Esophagus muscularis mucosa (tissue), 4 donors: Measurements from ENCODE around the gene PAXX. TPM values are rescaled to one million over a fixed set of nuclear protein-coding genes. Genes with fewer than 3 reads are reported as not detected.

Source experiments
- DNase-seq: peaks from one replicate; pipeline ENCODE4 v3.0.0-alpha.2; 2017; ENCODE audit errors: extremely low spot score
- H3K27ac ChIP-seq, 4 donors: fragments of 200-600 bp; sonication (generic); replicated peaks in 1 of 4; 1 replicate in 3 of 4; 2 replicates in 1 of 4; pipeline ENCODE4 v1.5.1; 2016 to 2019; ENCODE audit warnings: mild to moderate bottlenecking in 1 of 4
- H3K27me3 ChIP-seq, 4 donors: fragments of 200-600 bp; sonication (generic); one replicate each; pipeline versions ENCODE4 v1.5.1 to v1.6.0; 2016 to 2019
- H3K36me3 ChIP-seq, 4 donors: fragments of 200-600 bp; sonication (generic); one replicate each; pipeline ENCODE4 v1.5.1; 2016 to 2019
- H3K4me1 ChIP-seq, 4 donors: fragments of 200-600 bp; sonication (generic); one replicate each; pipeline ENCODE4 v1.5.1; 2016 to 2019
- H3K4me3 ChIP-seq, 4 donors: fragments of 200-600 bp; sonication (generic); 1 replicate in 2 of 4; 2 replicates in 2 of 4; pipeline ENCODE4 v1.5.1; 2016 to 2019; ENCODE audit warnings: mild to moderate bottlenecking in 4 of 4, moderate library complexity in 1 of 4
- H3K9me3 ChIP-seq, 4 donors: fragments of 200-600 bp; sonication (generic); 1 replicate in 3 of 4; 2 replicates in 1 of 4; pipeline ENCODE4 v1.5.1; 2016 to 2019
- CTCF ChIP-seq, 3 experiments: fragments of 200-600 bp in 2 of 3; fragments of 450-650 bp in 1 of 3; sonication (generic) in 2 of 3; IDR thresholded peaks; one replicate each; pipeline ENCODE4 v1.5.1; 2017 to 2019; ENCODE audit warnings: antibody characterized with exemption in 3 of 3, mild to moderate bottlenecking in 2 of 3, moderate library complexity in 1 of 3
- EP300 ChIP-seq: sonication (generic); formaldehyde crosslinking; IDR thresholded peaks from one replicate; pipeline ENCODE4 v1.6.1; 2017; ENCODE audit warnings: antibody characterized with exemption
- POLR2A ChIP-seq: fragments of 450-650 bp; IDR thresholded peaks from one replicate; pipeline ENCODE4 v1.6.1; 2017; ENCODE audit warnings: antibody characterized with exemption, moderate library complexity, mild to moderate bottlenecking, low read depth
- POLR2AphosphoS5 ChIP-seq, 2 donors: sonication (generic); formaldehyde crosslinking; IDR thresholded peaks; one replicate each; pipeline ENCODE4 v1.6.1; 2017; ENCODE audit warnings: antibody characterized with exemption in 2 of 2
- WGBS: methylation state at CpG from one replicate; pipeline ENCODE4 v1.1.5; 2018; 5-methylcytosine and 5-hydroxymethylcytosine counted together
- intact Hi-C: fragments of 100-400 bp; cut with DNase I; formaldehyde crosslinking; loops from one replicate; pipeline ENCODE4 v1.15.1; 2023
- total RNA-seq, 4 donors: library from RNA; depleted of rRNA; stranded (reverse); fragments of >200 nt; gene quantifications; one replicate each; pipeline versions ENCODE4 v1.1.0 to v1.2.1, GENCODE V29; 2016

Gene PAXX
- total RNA-seq, 4 donors from 2014 or later = 28.8 to 39.9 (median 37.8) TPM

DNA sequence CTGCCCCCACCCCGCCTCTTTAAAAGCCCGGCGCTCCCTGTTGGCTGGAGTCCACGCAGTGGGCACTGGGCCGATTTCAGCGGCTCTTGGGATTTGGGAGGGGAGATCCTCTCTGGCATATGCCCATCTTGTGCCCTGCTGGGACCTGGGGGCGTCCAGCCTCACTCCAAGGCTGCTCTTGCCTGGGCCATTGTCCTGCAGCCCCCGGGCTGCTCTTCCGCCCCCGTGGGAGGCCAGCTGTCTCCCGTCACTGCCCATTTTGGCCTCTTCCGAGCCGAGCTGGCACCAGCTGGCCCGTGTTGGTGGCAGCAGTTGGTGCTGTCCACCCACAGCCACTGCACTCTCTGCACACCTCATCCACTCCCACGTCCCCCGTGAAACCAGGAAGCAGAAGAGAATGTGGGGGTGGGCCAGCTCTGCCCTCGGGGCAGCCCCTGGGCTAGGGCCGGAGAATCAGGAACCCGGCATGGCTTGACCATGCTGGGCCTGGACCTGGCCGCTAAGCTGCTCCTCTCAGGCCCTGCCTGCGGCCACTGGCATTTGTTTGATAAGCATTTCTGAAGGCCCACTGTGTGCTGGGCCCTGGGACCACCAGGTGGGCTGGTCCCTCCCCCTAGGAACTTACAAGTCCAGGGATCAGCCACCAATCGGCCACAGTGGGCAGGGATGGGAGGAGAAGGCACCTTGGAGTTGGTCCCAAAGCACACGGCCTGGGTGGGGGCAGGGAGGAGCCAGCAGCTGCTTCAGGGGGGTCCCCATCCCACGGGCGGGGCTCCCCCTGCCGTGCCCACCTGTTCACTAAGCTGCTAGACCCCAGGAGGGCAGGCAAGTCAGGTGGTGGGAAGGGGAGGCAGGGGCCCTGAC is 45.0 kb upstream of the PAXX start:
- WGBS = 59% methylated on average over 25 of the region's 26 CpGs
- Histone ChIP-seq H3K4me3 (no peak overlapping the region), H3K27ac (no peak overlapping the region), H3K9me3 (no peaks in the 10 kb centered on the region), H3K27me3 (peaks cover 0 to 3% (median 0%) of the 10 kb centered on the region in 4 donors), H3K4me1 (peaks cover 44 to 59% (median 51%) of the 10 kb centered on the region in 4 donors), H3K36me3 (peaks cover 9 to 10% (median 10%) of the 10 kb centered on the region in 4 donors)
- DNase-seq = no peak
- intact Hi-C loops = loop anchor here (5.0 kb wide), 2 partner anchors 45 to 90 kb away; partner anchors contain the start of gene PAXX
- TF ChIP-seq POLR2AphosphoS5 (IDR thresholded peaks at IDR 0.05) (no peak), CTCF (IDR thresholded peaks at IDR 0.05) (no peak), POLR2A (no peak), EP300 (no peak)

- Histone ChIP-seq H3K36me3 (peaks cover 2 to 3% (median 2%) of the 10 kb centered on the region in 4 donors), H3K9me3 (no peaks in the 10 kb centered on the region), H3K27ac (no peak overlapping the region), H3K4me1 (peaks cover 36 to 52% (median 43%) of the 10 kb centered on the region in 4 donors), H3K4me3 (no peak overlapping the region), H3K27me3 (peaks cover 0 to 3% (median 0%) of the 10 kb centered on the region in 4 donors)
- no peak for DNase-seq
- intact Hi-C loops = loop anchor here (5.0 kb wide), 2 partner anchors 44 to 89 kb away; partner anchors contain the start of gene PAXX
- TF ChIP-seq POLR2AphosphoS5 (IDR thresholded peaks at IDR 0.05) (no peak), POLR2A (no peak), EP300 (no peak), CTCF (IDR thresholded peaks at IDR 0.05) (peak; percentile 21 to 39 (median 27))
- 66% methylated on average over 10 of the region's 15 CpGs for WGBS
These were observed 44.2 kb upstream of the PAXX start for GRCh38 chr9:136947955-136948510.

DNA sequence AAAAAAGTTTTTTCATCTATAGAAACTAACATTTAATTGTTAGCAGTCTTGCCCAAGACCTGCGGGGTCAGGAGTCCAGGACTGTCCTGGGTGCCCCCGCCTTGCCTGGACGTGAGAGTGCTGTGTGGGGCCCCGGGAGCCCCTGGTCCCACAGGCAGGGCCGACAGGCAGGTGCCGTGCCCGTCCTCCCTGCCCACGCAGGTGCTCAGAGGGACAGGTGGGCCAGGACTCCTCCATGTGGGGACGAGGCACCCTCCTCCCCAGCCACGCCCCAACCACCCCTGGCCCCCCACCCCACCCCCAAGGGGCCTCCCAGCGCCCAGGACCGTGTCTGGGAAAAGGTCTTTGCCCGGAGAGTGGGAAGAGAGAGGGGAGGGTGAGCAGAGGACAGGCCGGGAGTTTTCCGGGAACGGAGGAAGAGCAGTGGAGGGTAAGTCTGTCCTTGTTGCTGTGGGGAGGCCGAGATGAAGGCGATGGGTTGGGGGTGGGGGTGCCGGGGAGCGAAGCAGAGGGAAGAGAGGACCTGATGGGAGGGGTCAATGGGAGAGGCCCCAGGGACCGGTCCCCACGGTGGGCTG is 42.9 kb upstream of the PAXX start:
- intact Hi-C loops = loop anchor here (5.0 kb wide), 2 partner anchors 43 to 88 kb away; partner anchors contain the start of gene PAXX
- no peak for DNase-seq
- Histone ChIP-seq H3K27ac (peak overlapping the region; percentile 86 to 92 (median 90)), H3K36me3 (no peaks in the 10 kb centered on the region), H3K4me1 (peaks cover 30 to 44% (median 35%) of the 10 kb centered on the region in 4 donors), H3K9me3 (no peaks in the 10 kb centered on the region), H3K27me3 (no peaks in the 10 kb centered on the region), H3K4me3 (peak overlapping the region; percentile 77 to 92 (median 84))
- 18% methylated on average over 20 of the region's 22 CpGs for WGBS
- no peak for TF ChIP-seq EP300
- no peak for TF ChIP-seq CTCF (IDR thresholded peaks at IDR 0.05)
- TF ChIP-seq POLR2A = no peak
- no peak for TF ChIP-seq POLR2AphosphoS5 (IDR thresholded peaks at IDR 0.05)

- Histone ChIP-seq H3K36me3 (no peaks in the 10 kb centered on the region), H3K4me1 (peaks cover 27 to 40% (median 31%) of the 10 kb centered on the region in 4 donors), H3K27me3 (no peaks in the 10 kb centered on the region), H3K27ac (peak overlapping the region; percentile 86 to 92 (median 90)), H3K9me3 (no peaks in the 10 kb centered on the region), H3K4me3 (peak overlapping the region; percentile 77 to 92 (median 84))
- intact Hi-C loops = loop anchor here (5.0 kb wide), 3 partner anchors 42 to 163 kb away; partner anchors contain the start of gene PAXX
- TF ChIP-seq EP300 (no peak), POLR2AphosphoS5 (IDR thresholded peaks at IDR 0.05) (peak; percentile 88 to 94), CTCF (IDR thresholded peaks at IDR 0.05) (peak; percentile 17 to 39 (median 32)), POLR2A (peak; percentile 37)
- 2% methylated on average over 11 of the region's 63 CpGs for WGBS
- DNase-seq = peak; percentile 98
These were observed 42.2 kb upstream of the PAXX start for GRCh38 chr9:136949817-136950655.
